ENCODE measurements around the gene SLC9B2. TPM values are rescaled to one million over a fixed set of nuclear protein-coding genes. Genes with fewer than 3 reads are reported as not detected.

The SLC9B2 gene
- total RNA-seq, 1 experiment from 2014 or later = 7.3 TPM

DNA sequence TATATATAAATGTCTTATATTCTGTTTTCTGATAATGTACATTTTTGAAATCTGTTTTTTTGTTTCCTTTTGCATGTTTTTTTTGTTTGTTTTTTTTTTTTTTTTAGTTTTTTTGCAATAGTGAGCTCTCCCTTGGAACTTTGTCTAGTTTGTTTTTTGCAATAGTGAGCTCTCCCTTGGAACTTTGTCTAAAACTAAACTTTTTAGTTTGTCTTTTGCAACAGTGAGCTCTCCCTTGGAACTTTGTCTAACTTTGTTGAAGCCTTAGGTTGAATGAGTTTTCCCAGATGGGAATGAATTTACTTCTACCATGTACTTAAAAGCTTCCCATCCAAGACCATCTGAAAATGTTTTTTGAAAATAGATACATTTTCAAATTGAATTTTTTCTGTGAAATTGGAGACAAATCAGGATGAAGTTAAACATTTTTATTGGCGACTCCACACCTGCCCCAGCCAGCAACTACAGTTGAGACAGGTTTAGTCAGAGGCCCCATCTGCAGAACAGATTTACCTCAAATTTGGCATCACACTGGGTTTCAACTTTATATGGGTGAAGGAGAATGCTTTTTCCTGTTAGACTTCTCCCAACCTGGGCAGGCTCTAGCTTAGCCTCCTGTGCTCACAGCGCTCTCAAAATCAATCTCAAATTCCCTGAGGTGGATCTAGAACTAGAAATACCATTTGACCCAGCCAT is 16.0 kb downstream of the SLC9B2 start:
- H4K8ac ChIP-seq (replicated peaks; ENCODE audit: insufficient read length, low read depth, low read length) = no peak overlapping the region
- no peak overlapping the region for H3T11ph ChIP-seq (ENCODE audit: low read length)
- no peak overlapping the region for H3K56ac ChIP-seq (ENCODE audit: insufficient read length, low read depth, low read length)
- WGBS (ENCODE audit: extremely low coverage, insufficient read length, low lambda C conversion rate) = no CpG with 5 or more reads among the region's 2 CpGs
- no peak overlapping the region for H3K4me3 Mint-ChIP-seq
- H3K27me3 ChIP-seq (ENCODE audit: insufficient read depth, low read length) = no peaks in the 10 kb centered on the region
- no peaks in the 10 kb centered on the region for H3K79me2 ChIP-seq (ENCODE audit: insufficient read depth, low read length)
- no peak overlapping the region for H3K18ac ChIP-seq (ENCODE audit: insufficient read length, low read depth, low read length)
- H4K91ac ChIP-seq (ENCODE audit: insufficient read length, low read depth, low read length) = no peak overlapping the region
- no peak overlapping the region for H3K23ac ChIP-seq (ENCODE audit: insufficient read length, low read depth, low read length)
- no peaks in the 10 kb centered on the region for H3K4me1 Mint-ChIP-seq
- H3K4me1 ChIP-seq (ENCODE audit: insufficient read depth, low read length) = no peaks in the 10 kb centered on the region
- H2BK120ac ChIP-seq (ENCODE audit: low read depth, low read length, poor library complexity, severe bottlenecking) = no peak overlapping the region
- no peaks in the 10 kb centered on the region; a peak in 1 of 5 replicates for H3K9me3 Mint-ChIP-seq
- H4K5ac ChIP-seq (ENCODE audit: insufficient read length, low read depth, low read length) = no peak overlapping the region
- no peaks in the 10 kb centered on the region; a peak in 1 of 7 replicates for H3K36me3 Mint-ChIP-seq (ENCODE audit: insufficient read depth in 1 of 3, low read depth in 3 of 3)
- H2BK12ac ChIP-seq (ENCODE audit: insufficient read length, low read depth, low read length) = no peak overlapping the region
- no peaks in the 10 kb centered on the region for H3K27me3 Mint-ChIP-seq (ENCODE audit: low read depth)
- no peak overlapping the region for H3K4me2 ChIP-seq (ENCODE audit: insufficient read depth, insufficient read length, low read length)
- H3K14ac ChIP-seq (ENCODE audit: insufficient read depth, low read length) = no peak overlapping the region
- no peaks in the 10 kb centered on the region for H4K20me1 ChIP-seq (ENCODE audit: control insufficient read depth, insufficient read depth, insufficient read length)
- H3K23me2 ChIP-seq (ENCODE audit: insufficient read length, low read depth, low read length, poor library complexity, severe bottlenecking) = no peaks in the 10 kb centered on the region
- no peak overlapping the region for H3K27ac ChIP-seq (ENCODE audit: insufficient read length, low read depth, low read length)
- TF ChIP-seq, protein P1, sequence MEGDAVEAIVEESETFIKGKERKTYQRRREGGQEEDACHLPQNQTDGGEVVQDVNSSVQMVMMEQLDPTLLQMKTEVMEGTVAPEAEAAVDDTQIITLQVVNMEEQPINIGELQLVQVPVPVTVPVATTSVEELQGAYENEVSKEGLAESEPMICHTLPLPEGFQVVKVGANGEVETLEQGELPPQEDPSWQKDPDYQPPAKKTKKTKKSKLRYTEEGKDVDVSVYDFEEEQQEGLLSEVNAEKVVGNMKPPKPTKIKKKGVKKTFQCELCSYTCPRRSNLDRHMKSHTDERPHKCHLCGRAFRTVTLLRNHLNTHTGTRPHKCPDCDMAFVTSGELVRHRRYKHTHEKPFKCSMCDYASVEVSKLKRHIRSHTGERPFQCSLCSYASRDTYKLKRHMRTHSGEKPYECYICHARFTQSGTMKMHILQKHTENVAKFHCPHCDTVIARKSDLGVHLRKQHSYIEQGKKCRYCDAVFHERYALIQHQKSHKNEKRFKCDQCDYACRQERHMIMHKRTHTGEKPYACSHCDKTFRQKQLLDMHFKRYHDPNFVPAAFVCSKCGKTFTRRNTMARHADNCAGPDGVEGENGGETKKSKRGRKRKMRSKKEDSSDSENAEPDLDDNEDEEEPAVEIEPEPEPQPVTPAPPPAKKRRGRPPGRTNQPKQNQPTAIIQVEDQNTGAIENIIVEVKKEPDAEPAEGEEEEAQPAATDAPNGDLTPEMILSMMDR (conservative IDR thresholded peaks at IDR 0.05) = no peak
- no peak overlapping the region for H3K9ac ChIP-seq (ENCODE audit: extremely low read depth, insufficient read length, low read length)
- H3K4ac ChIP-seq (ENCODE audit: low read depth, low read length) = no peak overlapping the region
- no peak for DNase-seq
- H2BK20ac ChIP-seq (ENCODE audit: low read depth, low read length, poor library complexity, severe bottlenecking) = no peak overlapping the region
- H3K9me3 ChIP-seq (ENCODE audit: control insufficient read depth, low read depth, low read length) = no peaks in the 10 kb centered on the region
- no peaks in the 10 kb centered on the region for H3K79me1 ChIP-seq (ENCODE audit: insufficient read depth, low read depth, low read length, poor library complexity, severe bottlenecking)
- H2AK5ac ChIP-seq (ENCODE audit: insufficient read length, low read length) = no peak overlapping the region
- peak overlapping the region in 1 of 3 experiments; percentile 40; a peak in 1 of 7 replicates for H3K27ac Mint-ChIP-seq
- H2AFZ ChIP-seq (ENCODE audit: low read length) = no peak overlapping the region
- H2BK5ac ChIP-seq (ENCODE audit: insufficient read length, low read length) = no peak overlapping the region
- no peak overlapping the region for H2BK15ac ChIP-seq (ENCODE audit: low read depth, low read length)
